ENCODE results near the gene TIMM13. TPM values are rescaled to one million over a fixed set of nuclear protein-coding genes. Genes with fewer than 3 reads are reported as not detected.
"Not testable (repeated sequence)": the region's sequence is repeated elsewhere in the genome, so short reads cannot be mapped to it uniquely, and the experiment has no call there.

The TIMM13 gene
- total RNA-seq, 1 experiment from 2014 or later = 48.3 TPM

- DNase-seq (ENCODE audit: low read depth) = no peak
These were observed 12.0 kb downstream of the TIMM13 start for GRCh38 chr19:2415281-2415972.

- no peak for DNase-seq (ENCODE audit: low read depth)
These were observed 13.8 kb downstream of the TIMM13 start for GRCh38 chr19:2413629-2414028.

GRCh38 chr19:2413159-2413558, 14.2 kb downstream of the TIMM13 start:
- DNase-seq (ENCODE audit: low read depth) = no peak

- no peak for DNase-seq (ENCODE audit: low read depth)
These were observed 14.9 kb downstream of the TIMM13 start for GRCh38 chr19:2412449-2412848.

GRCh38 chr19:2411709-2412108, 15.7 kb downstream of the TIMM13 start:
- DNase-seq (ENCODE audit: low read depth) = no peak

GRCh38 chr19:2410023-2410422, 17.4 kb downstream of the TIMM13 start:
- no peak for DNase-seq (ENCODE audit: low read depth)

- DNase-seq (ENCODE audit: low read depth) = no peak
These were observed 18.0 kb downstream of the TIMM13 start for GRCh38 chr19:2409352-2409912.

GRCh38 chr19:2408247-2408646, 19.1 kb downstream of the TIMM13 start:
- DNase-seq (ENCODE audit: low read depth) = no peak

GRCh38 chr19:2399582-2399981, 27.8 kb downstream of the TIMM13 start:
- DNase-seq (ENCODE audit: low read depth) = no peak

GRCh38 chr19:2398735-2399305, 28.6 kb downstream of the TIMM13 start:
- no peak for DNase-seq (ENCODE audit: low read depth)

- DNase-seq (ENCODE audit: low read depth) = not testable (repeated sequence)
These were observed 30.2 kb downstream of the TIMM13 start for GRCh38 chr19:2397173-2397572.

- DNase-seq (ENCODE audit: low read depth) = not testable (repeated sequence)
These were observed 32.0 kb downstream of the TIMM13 start for GRCh38 chr19:2395293-2395829.

GRCh38 chr19:2394442-2395292, 32.7 kb downstream of the TIMM13 start:
- DNase-seq (ENCODE audit: low read depth) = no peak

GRCh38 chr19:2394054-2394441, 33.3 kb downstream of the TIMM13 start:
- DNase-seq (ENCODE audit: low read depth) = no peak

GRCh38 chr19:2392899-2393298, 34.5 kb downstream of the TIMM13 start:
- not testable (repeated sequence) for DNase-seq (ENCODE audit: low read depth)

GRCh38 chr19:2392366-2392765, 35.0 kb downstream of the TIMM13 start:
- DNase-seq (ENCODE audit: low read depth) = no peak

GRCh38 chr19:2391118-2391725, 36.2 kb downstream of the TIMM13 start:
- DNase-seq (ENCODE audit: low read depth) = peak; percentile 72

- no peak for DNase-seq (ENCODE audit: low read depth)
These were observed 37.8 kb downstream of the TIMM13 start for GRCh38 chr19:2389594-2389993.

GRCh38 chr19:2387367-2388288, 39.8 kb downstream of the TIMM13 start:
- no peak for DNase-seq (ENCODE audit: low read depth)

- DNase-seq (ENCODE audit: low read depth) = peak; percentile 94
These were observed 42.2 kb downstream of the TIMM13 start for GRCh38 chr19:2385053-2385721.

Data from M059J (cell line).